ENCODE data around the gene INO80D. TPM values are rescaled to one million over a fixed set of nuclear protein-coding genes. Genes with fewer than 3 reads are reported as not detected.

The INO80D gene
- total RNA-seq, 1 experiment from 2014 or later = 14.4 TPM

- Histone ChIP-seq H3K9me3 (ENCODE audit: control insufficient read depth in 1 of 2, insufficient read depth in 1 of 2, low read depth in 1 of 2, low read length in 2 of 2) (no peaks in the 10 kb centered on the region), H2AFZ (ENCODE audit: low read depth, low read length, poor library complexity, severe bottlenecking) (no peak overlapping the region), H4K20me1 (ENCODE audit: insufficient read depth) (no peaks in the 10 kb centered on the region), H3K4me2 (ENCODE audit: low read length) (peak overlapping the region; percentile 91), H3K79me2 (ENCODE audit: insufficient read depth, low read length) (peaks cover 64% of the 10 kb centered on the region), H3K4me1 (ENCODE audit: control insufficient read depth in 1 of 2, insufficient read depth in 2 of 2, low read length in 2 of 2) (peaks cover 8 to 12% of the 10 kb centered on the region in 2 experiments; a peak in 3 of 4 replicates), H3K36me3 (ENCODE audit: control insufficient read depth in 1 of 2, insufficient read depth in 2 of 2, low read length in 2 of 2) (no peaks in the 10 kb centered on the region), H3K9me2 (ENCODE audit: insufficient read depth) (no peaks in the 10 kb centered on the region), H3K27ac (ENCODE audit: low read depth, low read length) (peak overlapping the region; percentile 89; the same call in 1 of the 2 replicates), H3K9ac (ENCODE audit: low read length) (peak overlapping the region; percentile 73), H3K4me3 (replicated peaks in 1 of 2; ENCODE audit: low read depth in 1 of 2, low read length in 2 of 2) (peak overlapping the region; percentile 65 to 82), H3K27me3 (ENCODE audit: insufficient read depth, low read length) (no peaks in the 10 kb centered on the region)
- ChIA-PET RAD21 (ENCODE audit: low non-redundant PET in 1 of 2, low total read pairs in 2 of 2, uncharacterized antibody in 2 of 2, unreplicated experiment in 2 of 2) (no interaction called here), CTCF (no interaction called here), POLR2A (interaction anchor here (0.7 kb wide), 2 partner anchors 126 to 659 kb away, joined by 3 to 4 read pairs; no protein-coding TSS in a partner anchor)
- ATAC-seq (0 out of 2 replicates have a peak, but pooled peaks have one; percentile 2), DNase-seq (ENCODE audit: low read depth, low spot score) (no peak)
- TF ChIP-seq ELF1 (IDR thresholded peaks at IDR 0.05; ENCODE audit: borderline replicate concordance, low read depth) = no peak
- no peak for TF ChIP-seq ZNF274 (IDR thresholded peaks at IDR 0.05; ENCODE audit: low read depth, low read length)
- TF ChIP-seq SIN3A (IDR thresholded peaks at IDR 0.05; ENCODE audit: low read depth) = peak; percentile 7; the same call in 1 of the 2 replicates
- TF ChIP-seq POLR2AphosphoS5 (IDR thresholded peaks at IDR 0.05; ENCODE audit: low read depth, low read length) = no peak
- TF ChIP-seq SP1 (IDR thresholded peaks at IDR 0.05; ENCODE audit: low read depth) = no peak
- TF ChIP-seq CTCF (IDR thresholded peaks at IDR 0.05 in 2 of 3, conservative IDR thresholded peaks at IDR 0.05 in 1 of 3; ENCODE audit: borderline replicate concordance in 1 of 3, insufficient read depth in 1 of 3, low read depth in 2 of 3, low read length in 2 of 3) = no peak
- BruUV-seq (replicated peaks) = TSS peak; percentile 30
- intact Hi-C loops (cut with micrococcal nuclease) = no loop called here
These were observed 2.2 kb downstream of the INO80D start for GRCh38 chr2:206083602-206084438.

Measured in HCT116 (cell line).